CD4-positive, alpha-beta T cell treated with Interleukin-10 for 1 hour (primary cell): ENCODE measurements around the gene TNRC6A.
"Not testable (repeated sequence)": the region's sequence is repeated elsewhere in the genome, so short reads cannot be mapped to it uniquely, and the experiment has no call there.

Source experiments
- DNase-seq: peaks from one replicate; pipeline ENCODE4 v3.0.0-alpha.2; 2020

The TNRC6A gene

DNA sequence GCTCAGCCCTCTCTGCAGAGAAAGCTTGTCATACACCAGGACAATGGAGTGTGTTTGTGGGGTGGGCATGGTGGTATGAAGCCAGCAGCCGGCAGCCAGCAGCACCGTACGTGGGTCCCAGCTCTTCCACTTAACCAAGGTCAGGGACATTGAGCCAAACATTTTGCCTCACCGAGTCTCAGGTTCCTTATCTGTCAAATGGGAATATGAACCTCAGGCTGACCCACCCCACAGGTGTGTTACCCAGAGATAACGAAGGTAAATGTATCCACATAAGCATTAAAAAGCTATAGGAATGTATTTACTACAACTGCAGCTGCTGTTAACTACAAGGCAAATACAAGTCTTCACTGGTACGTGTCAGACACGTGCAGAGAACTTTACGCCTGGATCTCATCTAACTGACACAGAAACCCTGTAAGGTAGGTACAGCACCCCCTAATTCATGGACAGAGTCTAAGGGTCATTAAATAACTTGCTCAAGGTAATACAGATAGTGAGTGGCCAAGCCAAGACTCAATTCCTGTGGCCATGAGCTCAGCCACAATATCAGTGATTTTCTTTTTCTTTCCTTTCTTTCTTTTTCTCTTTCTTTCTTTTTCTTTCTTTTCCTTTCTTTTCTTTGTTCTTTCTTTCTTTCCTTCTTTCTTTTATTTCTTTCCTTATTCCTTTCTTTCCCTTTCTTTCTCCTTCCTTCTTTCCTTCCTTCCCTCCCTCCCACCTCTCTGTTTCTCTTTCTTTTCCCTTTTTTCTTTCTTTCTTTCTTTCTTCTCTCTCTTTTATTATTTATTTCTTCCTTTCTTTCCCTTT, 117.3 kb downstream of the TNRC6A start:
- no peak for DNase-seq

- no peak for DNase-seq
Measured at GRCh38 chr16:24847358-24847664, 117.9 kb downstream of the TNRC6A start.

GRCh38 chr16:24848065-24848464, 118.6 kb downstream of the TNRC6A start:
- no peak for DNase-seq

GRCh38 chr16:24849641-24850040, 120.2 kb downstream of the TNRC6A start:
- DNase-seq, result no peak

DNA sequence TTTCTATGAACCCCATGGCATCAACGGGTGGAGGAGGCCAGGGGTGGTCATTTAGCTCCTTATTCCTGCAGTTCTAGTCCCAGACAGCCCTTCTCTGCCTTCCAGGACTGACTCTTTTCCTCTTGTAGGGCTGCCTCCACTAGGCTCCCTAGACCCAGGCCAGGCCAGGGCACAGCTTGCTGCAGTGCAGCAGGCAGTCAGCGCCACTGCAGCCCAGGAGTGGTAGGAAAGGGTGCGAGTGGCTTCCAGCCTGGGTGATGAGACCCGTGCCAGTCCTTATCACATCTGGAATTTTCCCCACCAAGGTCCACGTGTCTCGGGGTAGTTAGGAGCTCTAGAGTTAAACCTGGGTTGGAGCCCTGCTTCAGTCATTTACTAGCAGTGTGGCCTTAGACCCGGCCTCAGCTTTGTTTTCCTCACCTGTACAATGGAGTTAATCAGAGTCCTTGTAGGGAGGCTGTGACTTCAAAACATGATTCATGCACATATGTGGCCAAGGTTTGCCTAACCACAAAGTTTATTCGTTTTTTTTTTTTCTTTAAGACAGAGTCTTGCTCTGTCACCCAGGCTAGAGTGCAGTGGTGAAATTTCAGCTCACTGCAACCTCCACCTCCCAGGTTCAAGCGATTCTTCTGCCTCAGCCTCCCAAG, 121.0 kb downstream of the TNRC6A start:
- no peak for DNase-seq

DNA sequence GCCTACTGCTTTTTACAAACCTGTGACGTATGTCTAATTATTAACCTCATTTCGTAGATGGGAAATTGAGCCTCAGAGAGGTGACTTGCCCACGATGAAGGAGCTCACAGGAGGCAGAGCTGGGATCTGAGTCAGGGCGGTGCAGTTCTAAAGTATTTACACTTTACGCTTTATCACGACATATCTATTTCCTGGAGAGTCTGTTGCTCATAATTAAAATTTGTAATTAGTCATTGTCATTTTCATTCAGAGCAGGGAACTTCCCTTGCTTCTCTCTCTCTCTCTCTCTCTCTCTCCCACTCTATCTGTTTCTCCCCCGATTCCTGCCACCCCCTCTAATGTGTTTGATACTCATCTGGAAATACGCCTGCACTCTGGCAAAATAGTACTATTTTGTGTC, 122.2 kb downstream of the TNRC6A start:
- DNase-seq, result no peak

DNA sequence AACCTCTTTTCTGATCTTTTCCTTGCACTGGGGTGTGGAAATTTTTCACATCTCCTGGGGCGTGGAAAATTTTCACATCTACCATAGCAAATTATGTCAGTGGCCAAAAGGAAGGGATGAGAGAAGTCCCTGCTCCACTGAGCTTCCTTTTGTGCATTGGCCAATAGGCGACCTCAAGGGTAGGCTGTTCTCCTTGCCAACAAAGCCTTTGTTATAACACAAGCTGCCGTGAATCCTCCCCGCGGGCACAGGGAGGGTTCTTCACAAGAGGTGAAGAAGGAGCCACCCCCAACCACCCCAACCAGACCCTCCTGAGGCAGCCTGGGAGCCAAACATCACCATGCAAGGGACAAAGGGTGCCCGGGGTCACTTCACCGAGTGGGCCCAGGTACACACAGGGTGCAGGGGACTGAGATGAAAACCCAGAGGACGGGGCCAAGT, 122.8 kb downstream of the TNRC6A start:
- no peak for DNase-seq

GRCh38 chr16:24853169-24853824, 123.8 kb downstream of the TNRC6A start:
- no peak for DNase-seq

DNA sequence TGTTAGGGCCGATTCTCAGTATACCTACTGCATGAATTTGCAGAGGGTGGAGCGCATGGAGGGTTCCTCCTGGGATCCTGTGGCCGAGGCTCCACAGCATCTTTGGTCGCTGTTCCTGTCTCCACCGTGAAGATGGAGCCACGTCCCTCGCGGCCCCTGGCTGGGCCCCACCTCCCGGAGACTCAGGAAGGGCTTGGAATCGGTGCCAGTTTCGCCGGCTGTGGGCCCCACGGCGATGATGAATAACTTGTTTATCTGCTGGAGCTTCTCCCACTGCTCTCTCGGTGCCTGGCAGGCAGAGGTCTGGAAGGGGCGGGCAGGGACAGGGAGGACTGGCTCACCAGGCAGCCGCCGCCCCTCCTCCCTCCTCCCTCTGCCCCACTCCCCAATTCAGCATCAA, 124.4 kb downstream of the TNRC6A start:
- no peak for DNase-seq

DNA sequence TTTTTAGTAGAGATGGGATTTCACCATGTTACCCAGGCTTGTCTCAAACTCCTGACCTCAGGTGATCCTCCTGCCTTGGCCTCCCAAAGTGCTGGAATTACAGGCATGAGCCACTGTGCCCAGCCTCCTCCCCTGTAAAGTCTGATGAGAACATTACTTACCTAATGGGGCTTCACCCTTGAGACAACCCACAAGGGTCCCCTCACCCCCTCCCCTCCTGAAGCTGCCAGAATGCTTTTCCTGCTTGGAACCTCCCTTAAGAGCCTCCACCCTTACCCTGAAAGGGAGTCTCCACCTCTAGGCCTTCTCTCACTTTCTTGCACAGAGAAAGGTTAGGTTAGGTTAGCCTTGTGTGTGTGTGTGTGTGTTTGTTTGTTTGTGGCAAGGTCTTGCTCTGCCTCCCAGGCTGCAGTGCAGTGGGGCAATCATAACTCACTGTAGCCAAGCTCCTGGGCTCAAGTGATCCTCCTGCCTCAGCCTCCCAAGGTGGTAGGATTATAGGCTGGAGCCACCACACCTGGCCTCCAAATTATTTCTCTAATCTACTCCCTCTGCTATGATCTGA, 125.2 kb downstream of the TNRC6A start:
- DNase-seq, result no peak

DNA sequence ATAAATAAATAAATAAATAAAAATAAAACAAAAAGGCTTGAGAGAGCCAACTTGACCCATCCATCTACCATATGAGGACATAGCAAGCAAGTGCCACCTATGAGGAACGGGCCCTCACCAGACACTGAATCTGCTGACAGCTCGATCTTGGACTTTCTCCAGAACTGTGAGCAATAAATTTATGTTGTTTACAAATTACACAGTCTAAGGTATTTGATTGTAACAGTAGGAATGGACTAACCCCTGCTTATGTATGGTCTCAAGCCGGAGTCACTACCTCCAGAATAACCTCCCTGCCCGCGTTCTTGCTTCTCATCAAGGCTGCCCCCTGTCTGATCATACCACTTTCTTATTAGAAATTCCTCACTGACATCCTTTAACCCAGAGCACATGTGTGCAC, 126.2 kb downstream of the TNRC6A start:
- DNase-seq, result no peak

GRCh38 chr16:24856871-24857270, 127.4 kb downstream of the TNRC6A start:
- not testable (repeated sequence) for DNase-seq

DNA sequence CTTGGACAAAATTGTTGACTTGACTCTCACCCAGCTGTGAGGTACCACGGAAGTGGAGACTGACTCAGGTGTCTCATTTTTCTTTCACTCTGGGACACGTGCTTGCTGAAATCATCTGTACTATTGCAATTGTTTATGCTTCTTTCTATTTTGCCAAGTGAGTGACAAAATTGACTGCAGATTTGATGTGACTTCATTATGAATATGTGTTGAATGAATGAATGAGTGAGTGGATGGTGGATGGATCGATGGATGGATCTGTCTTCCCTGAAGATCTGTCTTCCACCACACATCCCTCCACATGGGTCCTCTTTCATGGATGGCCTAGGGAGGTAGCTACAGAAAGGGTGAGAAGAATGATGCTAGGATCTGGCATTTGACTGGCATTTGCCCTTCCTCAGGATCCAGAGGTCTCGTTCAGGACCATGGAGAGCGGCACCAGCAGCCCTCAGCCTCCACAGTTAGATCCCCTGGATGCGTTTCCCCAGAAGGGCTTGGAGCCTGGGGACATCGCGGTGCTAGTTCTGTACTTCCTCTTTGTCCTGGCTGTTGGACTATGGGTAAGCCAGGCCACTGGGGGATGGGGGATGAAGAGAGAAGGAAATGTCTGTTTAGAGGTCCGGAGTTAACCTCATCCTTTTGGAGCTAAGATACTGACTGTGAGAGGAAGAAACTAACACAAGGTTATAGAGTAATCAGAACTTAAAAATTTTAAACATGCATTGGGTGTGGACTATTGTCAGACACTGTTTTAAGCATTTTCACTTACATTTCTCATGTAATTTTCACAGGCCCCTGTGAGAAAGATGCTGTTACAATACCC, 129.0 kb downstream of the TNRC6A start:
- DNase-seq, result peak; percentile 16

GRCh38 chr16:24861461-24861860, 132.0 kb downstream of the TNRC6A start:
- no peak for DNase-seq

DNA sequence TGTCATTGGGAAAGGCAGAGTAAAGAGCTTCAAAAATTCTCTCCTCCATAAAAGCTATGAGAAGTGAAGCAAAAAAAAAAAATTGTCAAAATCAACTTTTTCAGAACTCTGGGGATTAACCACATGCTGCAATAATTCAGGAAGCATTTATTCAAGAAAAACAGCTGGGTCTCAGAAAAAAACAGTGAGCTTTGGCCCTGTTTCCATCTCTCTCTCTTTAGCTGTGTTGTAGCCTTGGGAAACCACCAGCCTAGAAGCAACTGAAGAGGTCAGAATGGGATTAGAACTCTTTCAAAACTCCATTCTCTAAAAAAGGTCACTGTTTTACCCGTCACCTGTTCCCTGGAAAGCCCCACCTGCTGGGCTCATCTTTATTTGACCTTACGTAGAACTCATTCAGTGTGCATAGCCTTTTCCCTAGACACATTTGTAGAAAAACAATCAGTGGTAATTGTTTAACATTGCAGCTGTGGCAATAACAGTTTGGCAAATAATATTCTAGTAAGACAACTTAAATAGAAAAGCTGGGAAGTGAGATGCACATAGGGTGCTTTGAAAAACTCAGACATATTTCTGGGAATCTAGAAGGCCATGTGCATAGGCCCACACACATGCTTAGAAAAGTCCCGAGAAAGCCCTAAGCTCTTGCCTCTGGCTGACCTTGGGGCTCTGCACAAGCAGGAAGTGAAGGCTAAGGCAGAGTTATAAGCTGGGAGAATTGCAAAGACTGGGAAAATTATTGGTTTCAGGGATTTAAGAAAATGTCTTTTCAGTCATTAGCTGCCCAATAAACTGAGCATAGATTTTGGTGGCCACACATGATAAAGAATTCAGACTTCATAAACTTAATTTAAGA, 134.4 kb downstream of the TNRC6A start:
- no peak for DNase-seq

- no peak for DNase-seq
Measured at GRCh38 chr16:24869033-24869432, 139.6 kb downstream of the TNRC6A start.

DNA sequence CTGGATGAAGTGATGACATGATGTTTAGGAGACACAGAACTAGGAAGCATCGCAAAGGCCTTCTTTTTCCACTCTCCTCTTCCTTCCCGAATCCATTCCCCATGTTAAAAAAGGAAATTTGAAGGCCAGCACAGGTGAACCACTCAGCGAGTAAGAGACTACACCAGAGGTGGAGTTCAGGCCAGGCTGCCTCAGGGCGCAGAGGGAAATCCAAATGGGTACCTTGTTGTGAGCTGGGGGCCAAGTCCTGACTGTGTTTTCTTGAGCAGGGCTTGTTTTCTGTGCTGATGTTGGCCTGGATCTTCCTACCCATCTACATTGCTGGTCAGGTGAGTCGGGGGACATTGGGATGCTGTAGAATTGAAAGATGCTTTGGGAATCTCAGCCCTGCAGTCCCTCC, 142.4 kb downstream of the TNRC6A start:
- no peak for DNase-seq

DNA sequence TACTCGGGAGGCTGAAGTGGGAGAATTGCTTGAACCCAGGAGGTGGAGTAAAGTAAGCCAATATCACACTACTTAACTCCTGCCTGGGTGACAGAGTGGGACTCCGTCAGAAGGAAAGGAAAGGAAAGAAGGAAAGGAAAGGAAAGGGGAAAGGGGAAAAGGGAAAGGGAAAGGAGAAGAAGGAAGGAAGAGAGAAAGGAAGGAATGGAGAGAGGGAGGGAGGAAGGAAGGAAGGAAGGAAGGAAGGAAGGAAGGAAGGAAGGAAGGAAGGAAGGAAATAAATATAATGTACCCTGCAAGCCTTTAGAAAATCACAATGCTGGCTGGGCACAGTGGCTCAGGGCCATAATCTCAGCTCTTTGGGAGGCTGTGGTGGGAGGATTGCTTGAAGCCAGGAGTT, 143.6 kb downstream of the TNRC6A start:
- no peak for DNase-seq

GRCh38 chr16:24875466-24875865, 146.0 kb downstream of the TNRC6A start:
- no peak for DNase-seq
